Measurements from ENCODE around the gene RAB36. TPM values are rescaled to one million over a fixed set of nuclear protein-coding genes. Genes with fewer than 3 reads are reported as not detected.

Gene RAB36
- polyA plus RNA-seq, 3 donors: 0.37 to 0.78 (median 0.49) TPM

DNA sequence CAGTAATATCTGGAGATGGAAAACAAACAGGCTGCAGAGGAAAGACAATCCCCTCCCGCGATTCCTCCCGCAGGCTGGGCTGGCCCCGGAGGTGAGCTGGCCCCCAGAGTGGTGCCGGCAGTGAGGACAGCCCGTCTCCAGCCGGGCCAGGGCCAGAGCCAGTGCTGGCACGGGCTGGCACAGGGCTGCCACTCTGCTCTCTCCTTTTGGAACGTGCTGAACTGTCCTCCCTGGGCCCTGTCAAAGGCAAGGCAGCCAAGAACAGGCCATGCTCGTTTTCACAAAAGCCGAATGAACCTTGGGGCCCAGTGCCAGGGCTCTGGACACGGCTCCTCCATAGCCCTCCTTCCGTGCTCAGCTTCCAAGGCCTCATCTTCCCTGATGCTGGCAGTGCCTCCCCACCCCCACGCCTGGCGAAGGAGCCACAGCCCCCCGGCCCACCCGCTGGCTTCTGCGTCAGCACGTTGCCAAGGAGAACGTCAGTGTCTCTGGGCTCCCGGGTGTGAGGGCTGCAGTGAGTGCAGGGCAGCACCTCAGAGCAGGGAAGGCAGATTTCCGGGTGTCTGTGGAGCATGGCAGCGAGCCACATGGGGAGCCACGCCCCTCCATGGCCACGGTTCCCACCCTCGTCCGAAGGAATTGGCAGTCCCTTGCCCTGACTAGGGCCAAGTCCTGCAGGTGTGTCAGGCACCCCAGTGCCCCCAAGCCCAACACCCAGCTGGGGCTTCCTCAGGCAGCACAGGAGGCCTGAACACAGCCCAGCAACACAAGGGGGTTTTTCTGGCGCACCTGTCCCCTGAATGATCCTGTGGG is 46.4 kb upstream of the RAB36 start:
- no peak overlapping the region for H3K27ac ChIP-seq (ENCODE audit: low read depth in 1 of 2, low read length in 2 of 2)

DNA sequence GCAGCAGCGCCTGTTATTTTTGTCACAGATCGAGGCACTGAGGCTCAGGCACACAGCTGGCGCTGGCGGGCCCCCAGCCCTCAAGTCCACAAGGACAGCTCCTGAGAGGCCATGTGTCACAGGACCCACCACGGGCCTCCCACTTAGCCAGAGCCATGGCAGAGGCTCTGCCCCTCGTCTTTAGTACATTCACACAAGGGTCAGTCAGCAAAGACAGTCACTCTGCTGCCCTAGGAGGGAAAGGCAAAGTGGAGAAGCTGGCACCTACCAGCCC is 45.8 kb upstream of the RAB36 start:
- WGBS (ENCODE audit: insufficient coverage): 86% methylated on average over 5 of the region's 6 CpGs
- H3K9me3 ChIP-seq (replicated peaks in 1 of 2; ENCODE audit: control insufficient read depth in 1 of 2, insufficient read depth in 1 of 2, low read length in 2 of 2): no peaks in the 10 kb centered on the region
- H3K4me2 ChIP-seq (replicated peaks; ENCODE audit: extremely low read depth, low read length, poor library complexity, severe bottlenecking): no peak overlapping the region
- no peak overlapping the region for H3K4me3 Mint-ChIP-seq
- no peaks in the 10 kb centered on the region for H3K4me1 ChIP-seq (ENCODE audit: control insufficient read depth in 1 of 2, insufficient read depth in 2 of 2, low read length in 2 of 2)
- no peak overlapping the region for H3K27ac ChIP-seq (ENCODE audit: low read depth in 1 of 2, low read length in 2 of 2)
- no peaks in the 10 kb centered on the region for H3K36me3 Mint-ChIP-seq
- intact Hi-C loops (cut with micrococcal nuclease): no loop called here
- H3K9me3 Mint-ChIP-seq: peaks cover 0 to 1% (median 0%) of the 10 kb centered on the region in 7 donors
- DNase-seq: no peak
- no peaks in the 10 kb centered on the region for H4K20me1 ChIP-seq (ENCODE audit: insufficient read depth, low read length)
- H3K27ac Mint-ChIP-seq: no peak overlapping the region
- no peak overlapping the region for H3K4me3 ChIP-seq (replicated peaks in 1 of 3; ENCODE audit: low read depth in 2 of 3, low read length in 3 of 3)
- no peaks in the 10 kb centered on the region for H3K36me3 ChIP-seq (replicated peaks in 1 of 2; ENCODE audit: control insufficient read depth in 1 of 2, insufficient read depth in 2 of 2, low read length in 2 of 2)
- H3K4me1 Mint-ChIP-seq: no peaks in the 10 kb centered on the region
- H2AFZ ChIP-seq (ENCODE audit: insufficient read depth, low read depth, low read length, poor library complexity, severe bottlenecking): no peak overlapping the region
- H3K27me3 Mint-ChIP-seq (ENCODE audit: low read depth in 3 of 3): peaks cover 1 to 2% (median 2%) of the 10 kb centered on the region in 3 donors
- no peaks in the 10 kb centered on the region for H3K27me3 ChIP-seq (ENCODE audit: control insufficient read depth in 2 of 2, insufficient read depth in 2 of 2, low read length in 2 of 2)
- TF ChIP-seq, protein P1, sequence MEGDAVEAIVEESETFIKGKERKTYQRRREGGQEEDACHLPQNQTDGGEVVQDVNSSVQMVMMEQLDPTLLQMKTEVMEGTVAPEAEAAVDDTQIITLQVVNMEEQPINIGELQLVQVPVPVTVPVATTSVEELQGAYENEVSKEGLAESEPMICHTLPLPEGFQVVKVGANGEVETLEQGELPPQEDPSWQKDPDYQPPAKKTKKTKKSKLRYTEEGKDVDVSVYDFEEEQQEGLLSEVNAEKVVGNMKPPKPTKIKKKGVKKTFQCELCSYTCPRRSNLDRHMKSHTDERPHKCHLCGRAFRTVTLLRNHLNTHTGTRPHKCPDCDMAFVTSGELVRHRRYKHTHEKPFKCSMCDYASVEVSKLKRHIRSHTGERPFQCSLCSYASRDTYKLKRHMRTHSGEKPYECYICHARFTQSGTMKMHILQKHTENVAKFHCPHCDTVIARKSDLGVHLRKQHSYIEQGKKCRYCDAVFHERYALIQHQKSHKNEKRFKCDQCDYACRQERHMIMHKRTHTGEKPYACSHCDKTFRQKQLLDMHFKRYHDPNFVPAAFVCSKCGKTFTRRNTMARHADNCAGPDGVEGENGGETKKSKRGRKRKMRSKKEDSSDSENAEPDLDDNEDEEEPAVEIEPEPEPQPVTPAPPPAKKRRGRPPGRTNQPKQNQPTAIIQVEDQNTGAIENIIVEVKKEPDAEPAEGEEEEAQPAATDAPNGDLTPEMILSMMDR (IDR thresholded peaks at IDR 0.05): no peak
- no peaks in the 10 kb centered on the region for H3K79me2 ChIP-seq (ENCODE audit: insufficient read depth, low read length)
- no peak overlapping the region for H3K9ac ChIP-seq (ENCODE audit: insufficient read depth, low read length, poor library complexity, severe bottlenecking)

More for the DNA sequence above, 46.4 kb upstream of the RAB36 start:
- H3K9me3 Mint-ChIP-seq: peaks cover 0 to 1% (median 0%) of the 10 kb centered on the region in 7 donors
- Histone ChIP-seq H3K4me1 (ENCODE audit: control insufficient read depth in 1 of 2, insufficient read depth in 2 of 2, low read length in 2 of 2) (no peaks in the 10 kb centered on the region), H3K36me3 (replicated peaks in 1 of 2; ENCODE audit: control insufficient read depth in 1 of 2, insufficient read depth in 2 of 2, low read length in 2 of 2) (no peaks in the 10 kb centered on the region), H3K27me3 (ENCODE audit: control insufficient read depth in 2 of 2, insufficient read depth in 2 of 2, low read length in 2 of 2) (no peaks in the 10 kb centered on the region), H3K79me2 (ENCODE audit: insufficient read depth, low read length) (no peaks in the 10 kb centered on the region), H2AFZ (ENCODE audit: insufficient read depth, low read depth, low read length, poor library complexity, severe bottlenecking) (no peak overlapping the region), H3K9me3 (replicated peaks in 1 of 2; ENCODE audit: control insufficient read depth in 1 of 2, insufficient read depth in 1 of 2, low read length in 2 of 2) (no peaks in the 10 kb centered on the region), H3K9ac (ENCODE audit: insufficient read depth, low read length, poor library complexity, severe bottlenecking) (no peak overlapping the region), H4K20me1 (ENCODE audit: insufficient read depth, low read length) (no peaks in the 10 kb centered on the region), H3K4me2 (replicated peaks; ENCODE audit: extremely low read depth, low read length, poor library complexity, severe bottlenecking) (no peak overlapping the region), H3K4me3 (replicated peaks in 1 of 3; ENCODE audit: low read depth in 2 of 3, low read length in 3 of 3) (no peak overlapping the region)
- DNase-seq: no peak
- no peaks in the 10 kb centered on the region for H3K4me1 Mint-ChIP-seq
- no peaks in the 10 kb centered on the region for H3K36me3 Mint-ChIP-seq
- intact Hi-C loops (cut with micrococcal nuclease): no loop called here
- TF ChIP-seq, protein P1 (IDR thresholded peaks at IDR 0.05): no peak
- peak overlapping the region in 1 of 7 donors; percentile 46 for H3K27ac Mint-ChIP-seq
- H3K27me3 Mint-ChIP-seq (ENCODE audit: low read depth in 3 of 3): peaks cover 1 to 4% (median 2%) of the 10 kb centered on the region in 3 donors
- WGBS (ENCODE audit: insufficient coverage): 92% methylated on average over 28 of the region's 28 CpGs
- H3K4me3 Mint-ChIP-seq: no peak overlapping the region
